NCI-H2107 (cell line): ENCODE results near the gene KMT5B.

ENCODE experiments used
- DNase-seq: peaks from one replicate; lab custom pipeline; 2025; lab: John Stamatoyannopoulos, UW

Gene KMT5B

DNA sequence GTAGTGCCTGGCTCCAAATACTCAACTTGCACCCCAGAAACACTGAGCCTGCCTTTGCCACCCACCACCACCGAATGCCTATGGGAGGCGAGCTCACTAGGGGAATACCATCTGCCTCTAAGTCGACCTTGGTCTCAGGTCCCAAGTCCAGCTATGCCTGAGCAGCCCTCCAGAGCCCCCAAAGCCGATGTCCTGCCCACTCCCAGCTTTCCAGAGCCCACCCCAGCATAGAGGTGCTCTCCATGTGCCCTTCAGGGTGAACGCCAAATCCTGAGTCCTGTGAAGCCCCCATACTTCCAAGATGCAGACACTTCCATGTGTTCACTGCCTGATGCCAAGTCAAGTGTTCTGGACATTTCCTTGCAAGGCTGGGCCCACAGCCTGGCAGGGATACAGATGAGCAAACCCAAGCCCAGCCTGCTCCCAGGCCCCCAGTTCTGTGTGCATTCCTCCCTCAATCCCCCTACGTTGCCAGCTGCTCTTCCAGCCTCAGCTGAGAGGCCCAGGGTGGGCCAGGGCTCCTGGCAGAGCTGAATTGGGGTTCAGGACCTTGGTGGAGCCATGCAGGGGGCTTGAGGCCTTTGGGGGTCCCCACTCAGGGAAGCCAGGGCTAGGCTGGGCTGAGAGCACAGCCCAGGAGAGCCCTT lies 2.6 kb upstream of the KMT5B start:
- no peak for DNase-seq

DNA sequence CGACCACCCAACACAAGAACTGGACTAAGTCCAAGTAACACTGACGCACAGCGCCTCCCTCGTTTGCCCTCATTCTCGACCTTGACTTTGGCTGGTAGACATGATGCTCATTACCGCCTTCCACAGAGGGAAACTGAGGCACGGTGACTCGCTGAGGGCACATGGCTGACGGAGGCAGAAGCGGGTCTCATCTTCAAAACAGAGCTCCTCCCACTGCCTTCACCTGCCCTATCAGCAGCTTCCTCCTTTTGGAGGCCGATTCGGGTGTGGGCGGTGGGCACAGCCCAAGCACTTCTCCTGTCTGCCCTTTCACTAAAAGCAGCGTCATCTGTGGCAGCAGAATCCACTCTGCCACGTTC lies 2.0 kb upstream of the KMT5B start:
- DNase-seq: no peak

DNA sequence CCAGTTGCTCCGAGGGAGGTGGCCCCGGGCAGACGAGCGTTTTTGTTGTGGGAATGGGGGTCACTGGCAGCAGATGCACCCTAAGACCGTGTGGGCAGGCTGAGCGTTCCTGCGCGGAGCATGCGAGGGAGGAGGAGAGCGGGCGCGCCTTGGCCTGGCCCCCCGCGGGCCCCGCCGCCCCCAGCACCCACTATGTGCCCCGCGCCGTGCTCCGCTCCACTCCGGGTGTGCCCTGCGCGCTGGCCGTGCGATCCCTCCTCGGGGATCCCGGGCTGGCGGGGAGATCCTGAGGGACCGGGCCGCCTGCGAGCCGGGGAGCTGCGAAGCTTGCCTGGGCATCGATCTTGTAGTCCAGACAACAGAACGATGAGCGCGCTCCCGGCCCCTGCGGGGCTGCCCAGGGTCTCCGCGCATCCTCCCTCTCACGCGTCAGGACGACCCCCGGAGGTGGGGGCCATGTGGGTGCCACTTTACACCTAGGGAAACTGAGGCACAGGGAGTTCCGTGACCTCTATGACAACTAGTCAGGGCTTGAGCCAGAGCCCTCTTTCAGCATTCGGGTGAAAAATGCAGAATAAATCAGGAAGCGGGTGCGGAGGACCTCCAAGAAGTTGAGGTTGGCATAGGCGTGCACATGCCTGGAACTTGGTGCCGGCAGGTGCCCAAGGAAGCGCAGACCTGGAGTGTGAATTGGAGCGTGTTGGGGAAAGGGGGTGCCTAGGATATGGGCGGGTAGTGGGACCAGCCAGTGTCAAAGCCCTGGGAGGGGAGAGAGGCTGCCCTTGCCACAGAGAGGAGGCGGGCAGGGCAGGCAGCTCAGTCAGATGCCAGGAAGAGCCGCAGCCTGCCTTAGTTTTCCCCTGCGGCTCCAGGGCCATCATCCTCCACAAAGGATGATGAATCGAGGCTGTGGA lies 1.3 kb upstream of the KMT5B start:
- DNase-seq: no peak

DNA sequence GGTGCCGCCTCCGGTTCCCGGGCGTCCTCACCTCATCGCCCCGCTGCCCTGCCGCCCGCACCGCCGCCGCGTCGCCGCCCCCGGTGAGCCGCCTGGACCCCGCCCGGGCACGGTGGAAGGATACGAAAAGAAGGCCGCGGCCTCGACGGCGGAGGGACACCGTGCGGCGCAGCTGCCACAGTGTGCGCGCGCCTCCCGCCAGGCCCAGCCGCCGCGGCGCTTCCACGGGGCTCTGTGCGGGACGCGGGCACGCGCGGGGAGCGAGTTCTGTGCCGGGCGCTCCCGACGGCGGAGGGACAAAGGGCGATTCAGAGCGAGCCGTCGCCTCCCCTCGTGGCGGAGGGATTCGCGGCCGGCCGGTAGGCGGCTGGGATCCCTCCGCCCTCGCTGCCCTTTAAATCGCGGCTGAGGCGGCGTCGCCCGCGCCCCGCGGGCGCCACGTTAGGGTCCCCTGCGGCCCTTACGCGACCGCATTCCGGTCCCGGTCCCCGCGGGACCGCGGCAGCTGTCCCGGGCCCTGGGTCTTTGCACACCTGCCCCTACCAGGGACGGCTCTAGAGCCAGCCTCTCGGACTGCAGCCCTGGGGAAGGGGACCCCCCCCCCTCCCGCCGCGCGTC lies 568 bp upstream of the KMT5B start:
- peak; percentile 77 for DNase-seq

DNA sequence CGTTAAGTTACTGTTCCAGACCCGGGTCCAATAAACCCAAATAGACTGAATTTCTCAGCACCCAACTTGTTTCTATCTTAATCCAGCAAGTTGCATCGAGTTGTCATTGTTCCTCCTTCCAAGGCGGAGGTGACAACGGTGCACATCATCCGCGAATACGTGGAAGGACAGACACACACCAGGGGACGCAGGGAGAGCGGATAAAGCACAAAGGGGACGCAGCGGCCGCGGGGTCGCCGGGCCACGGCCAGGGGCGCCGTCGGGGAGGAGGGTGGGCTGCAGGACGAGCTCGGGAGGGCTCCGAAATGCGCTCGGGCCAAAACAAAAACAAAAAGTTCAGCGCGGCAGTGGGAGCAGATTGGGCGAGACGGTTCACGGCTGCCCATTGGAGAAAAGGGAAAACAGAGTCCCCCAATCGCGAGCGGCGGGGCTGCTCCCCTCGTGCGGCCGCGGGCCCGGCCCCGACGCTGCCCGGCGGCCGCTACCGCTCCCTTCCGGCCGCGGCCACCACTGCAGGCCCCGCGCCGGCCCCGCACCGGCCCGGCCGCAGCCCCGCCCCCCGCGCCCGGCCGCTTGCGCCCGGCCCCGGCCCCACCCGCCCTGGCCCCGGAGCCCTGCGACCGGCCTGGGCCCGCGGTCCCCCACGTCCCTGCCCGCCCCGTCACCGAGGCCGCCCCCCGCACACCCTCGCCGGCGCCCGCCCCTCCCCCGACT lies 518 bp downstream of the KMT5B start:
- no peak for DNase-seq

DNA sequence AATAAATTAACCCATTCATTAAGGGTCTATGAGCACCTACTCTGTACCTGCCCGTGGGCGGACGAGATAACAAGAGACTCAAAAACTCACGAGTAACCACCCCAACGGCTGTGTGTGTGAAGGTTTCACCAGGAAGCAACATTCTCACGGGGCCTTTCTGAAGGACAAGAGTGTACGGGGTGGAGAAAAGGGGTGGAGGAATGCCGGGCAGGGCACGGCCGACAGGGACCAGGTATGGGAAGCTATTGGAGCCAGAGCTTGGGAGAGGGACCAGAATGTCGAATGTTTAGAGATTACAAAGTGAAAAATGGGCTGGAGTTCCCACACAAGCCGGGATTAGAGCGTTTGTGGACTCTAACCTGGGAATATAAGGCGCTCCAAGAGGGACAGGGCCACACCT lies 1.6 kb downstream of the KMT5B start:
- no peak for DNase-seq

DNA sequence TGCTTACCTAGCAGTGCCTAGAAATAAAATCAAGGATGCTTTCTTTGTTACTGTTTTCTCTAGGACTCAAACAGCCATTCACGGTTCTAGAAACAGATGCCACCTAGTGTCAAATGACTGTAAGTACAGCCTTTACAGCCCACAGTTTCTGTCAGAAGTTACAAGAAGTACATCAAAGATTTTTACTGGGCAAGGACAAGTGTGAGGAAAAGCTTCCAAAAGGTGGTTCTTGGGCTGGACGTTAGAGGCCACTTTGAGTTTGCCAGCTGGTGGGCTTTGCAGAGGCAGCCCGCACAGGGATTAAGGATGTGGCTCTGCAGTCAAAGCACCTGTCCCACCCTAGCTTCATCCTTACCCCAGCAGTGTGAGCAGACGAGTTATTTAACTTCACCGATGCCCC lies 6.9 kb downstream of the KMT5B start:
- DNase-seq: peak; percentile 19

DNA sequence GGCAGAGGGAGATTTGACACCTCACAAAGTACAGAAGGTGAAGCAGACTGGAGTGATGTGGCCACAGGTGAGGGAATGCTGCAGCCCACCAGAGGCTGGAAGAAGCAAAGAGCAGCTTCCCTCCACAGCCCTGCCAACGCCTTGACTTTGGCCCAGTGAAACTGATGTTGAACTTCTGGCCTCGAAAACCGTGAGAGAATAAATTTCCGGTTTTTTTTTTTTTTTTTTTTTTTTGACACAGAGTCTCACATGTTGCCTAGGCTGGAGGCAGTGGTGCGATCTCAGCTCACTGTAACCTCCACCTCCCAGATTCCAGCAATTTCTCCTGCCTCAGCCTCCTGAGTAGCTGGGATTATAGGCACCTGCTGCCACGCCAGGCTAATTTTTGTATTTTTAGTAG lies 8.7 kb downstream of the KMT5B start:
- DNase-seq: no peak

DNA sequence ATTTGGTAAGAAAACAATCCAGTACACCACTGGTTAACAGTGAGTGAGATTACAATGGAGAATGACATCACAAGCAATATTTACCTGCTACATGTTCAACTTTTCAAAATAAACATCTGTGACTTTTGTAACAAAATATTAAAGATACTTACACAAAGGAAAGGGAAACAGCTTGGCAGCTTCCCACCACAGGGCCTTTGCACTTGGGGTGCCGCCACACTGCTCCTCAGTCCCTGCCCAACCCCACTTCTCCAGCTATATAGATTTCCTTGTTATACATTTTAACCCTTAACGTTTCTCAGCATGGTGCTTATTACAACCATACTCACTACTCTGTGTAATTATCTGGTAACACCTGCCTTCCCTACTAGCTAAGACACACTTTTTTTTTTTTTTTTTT lies 10.9 kb downstream of the KMT5B start:
- DNase-seq: no peak

DNA sequence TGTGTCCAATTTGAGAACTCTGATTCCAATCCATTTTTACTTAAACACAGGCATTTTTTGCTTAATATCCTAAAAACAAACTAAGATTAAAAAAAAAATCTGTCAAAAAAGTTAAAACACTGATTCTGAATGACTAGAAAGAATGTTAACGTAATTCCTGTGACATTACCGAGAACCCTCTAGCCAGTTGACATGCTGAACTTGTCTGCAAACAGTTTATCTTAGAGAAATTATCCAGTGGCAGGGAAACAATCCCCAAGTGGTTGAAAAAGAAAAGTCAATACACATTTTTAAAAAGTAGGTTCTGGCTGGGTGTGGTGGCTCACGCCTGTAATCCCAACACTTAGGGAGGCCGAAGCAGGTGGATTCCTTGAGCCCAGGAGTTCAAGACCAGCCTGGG lies 11.6 kb downstream of the KMT5B start:
- no peak for DNase-seq

DNA sequence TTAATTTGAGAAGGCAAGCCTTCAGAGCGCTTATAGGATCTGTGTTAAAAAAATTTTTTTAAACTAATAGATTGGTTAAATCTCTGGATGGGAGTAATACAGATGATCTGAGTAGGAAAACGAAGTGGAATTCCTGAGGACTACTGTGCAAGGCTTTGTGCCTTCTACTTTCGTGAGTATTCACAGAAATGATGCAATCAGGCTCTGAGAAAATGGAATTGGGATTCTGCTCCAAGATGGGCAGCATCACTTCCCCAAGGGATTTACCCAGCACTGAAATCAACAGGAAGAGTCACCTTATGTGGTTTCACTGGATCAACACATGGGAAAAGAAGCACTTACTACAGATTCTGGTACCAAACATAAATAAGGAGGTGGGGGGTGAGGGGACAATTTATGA lies 12.5 kb downstream of the KMT5B start:
- DNase-seq: no peak

DNA sequence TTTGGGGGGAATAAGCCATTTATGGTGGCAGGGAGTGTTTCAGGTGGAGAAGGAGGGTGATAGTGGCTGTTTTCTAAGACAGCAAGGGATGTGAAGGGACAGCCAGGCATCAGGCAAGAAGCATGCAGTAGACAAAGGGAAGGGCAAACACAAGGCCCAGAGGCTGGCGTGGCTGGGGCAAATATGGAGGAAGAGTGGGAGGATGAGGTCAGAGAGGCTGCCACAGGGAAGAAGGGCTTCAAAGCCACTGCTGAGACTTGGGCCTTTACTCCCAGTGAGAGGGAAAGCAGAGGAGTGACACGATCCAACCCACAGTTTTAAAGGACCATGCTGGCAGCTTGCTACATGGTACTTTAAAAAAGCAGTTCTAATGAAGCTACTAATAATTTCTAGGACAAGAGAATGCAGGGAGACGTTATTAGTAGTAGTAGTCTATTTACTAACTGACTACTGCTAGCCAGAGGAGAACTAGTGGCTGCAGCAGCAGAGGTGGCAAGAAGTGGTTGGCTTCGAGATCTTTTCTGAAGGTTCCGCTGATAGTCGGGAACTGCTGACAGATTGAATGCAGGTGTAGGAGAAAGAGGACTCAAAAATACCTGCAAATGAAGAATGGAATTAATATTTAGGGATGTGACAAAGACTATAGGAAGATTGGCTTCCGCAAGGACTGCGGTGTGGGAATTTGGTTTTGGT lies 13.7 kb downstream of the KMT5B start:
- DNase-seq: no peak

DNA sequence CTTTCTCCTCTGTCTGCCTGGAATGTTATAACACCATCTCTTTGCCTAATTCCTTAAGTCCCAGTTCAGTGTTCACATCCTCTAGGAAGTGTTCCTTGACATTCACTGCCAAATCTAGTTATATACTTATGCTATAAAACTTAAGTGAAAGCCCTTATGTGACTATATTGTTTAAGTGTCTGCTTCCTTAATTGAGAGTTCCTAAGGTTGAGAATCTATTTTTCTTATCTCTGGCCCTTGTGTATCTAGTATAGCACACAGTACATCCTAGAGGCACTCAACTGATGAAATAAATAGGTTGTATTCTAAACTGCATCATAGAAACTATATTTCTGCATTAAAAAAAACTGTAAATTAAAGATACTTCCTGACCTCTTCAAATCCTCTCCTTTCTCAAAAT lies 16.9 kb downstream of the KMT5B start:
- no peak for DNase-seq

DNA sequence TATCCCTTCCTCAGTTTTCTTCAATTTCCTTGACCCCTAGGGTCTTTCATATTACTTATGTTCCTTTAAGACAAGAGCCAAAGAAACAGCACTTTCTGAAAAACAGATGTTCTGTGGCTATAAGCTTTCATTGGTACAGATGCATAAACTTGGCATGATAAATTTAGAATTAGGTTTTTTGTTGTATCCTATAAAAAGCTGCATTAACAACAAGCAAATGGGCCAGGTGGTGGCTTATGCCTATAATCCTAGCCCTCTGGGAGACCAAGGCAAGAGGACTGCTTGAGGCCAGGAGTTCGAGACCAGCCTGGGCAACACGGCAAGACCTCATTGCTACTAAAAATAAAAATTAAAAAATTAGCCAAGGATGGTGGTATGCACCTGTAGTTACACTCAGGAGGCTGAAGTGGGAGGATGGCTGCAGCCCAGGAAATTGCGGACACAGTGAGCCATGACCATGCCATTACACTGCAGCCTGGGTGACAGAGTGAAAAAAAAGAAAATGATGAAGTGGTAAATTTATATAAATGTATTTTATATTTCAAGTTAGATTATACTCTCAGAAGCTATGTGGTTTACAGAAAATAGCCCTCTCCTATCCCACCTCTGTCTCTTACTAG lies 18.3 kb downstream of the KMT5B start:
- no peak for DNase-seq

DNA sequence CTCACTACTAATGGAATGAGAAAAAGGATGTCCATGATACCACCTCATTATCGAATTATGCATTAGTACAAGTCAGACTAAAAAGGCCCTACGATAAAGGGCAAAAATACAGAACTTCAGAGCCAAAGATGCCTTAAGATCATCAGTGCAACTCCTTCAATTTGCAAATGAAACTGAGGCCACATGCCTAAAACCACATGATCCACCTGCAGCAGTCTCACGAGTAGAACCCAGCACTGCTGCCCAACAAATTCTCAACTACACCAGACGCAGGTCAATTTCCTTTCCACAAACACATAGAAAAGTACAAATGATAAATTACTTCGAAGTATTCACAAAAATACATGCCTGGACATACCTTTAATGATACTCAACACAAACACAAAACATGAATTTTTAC lies 20.1 kb downstream of the KMT5B start:
- no peak for DNase-seq

DNA sequence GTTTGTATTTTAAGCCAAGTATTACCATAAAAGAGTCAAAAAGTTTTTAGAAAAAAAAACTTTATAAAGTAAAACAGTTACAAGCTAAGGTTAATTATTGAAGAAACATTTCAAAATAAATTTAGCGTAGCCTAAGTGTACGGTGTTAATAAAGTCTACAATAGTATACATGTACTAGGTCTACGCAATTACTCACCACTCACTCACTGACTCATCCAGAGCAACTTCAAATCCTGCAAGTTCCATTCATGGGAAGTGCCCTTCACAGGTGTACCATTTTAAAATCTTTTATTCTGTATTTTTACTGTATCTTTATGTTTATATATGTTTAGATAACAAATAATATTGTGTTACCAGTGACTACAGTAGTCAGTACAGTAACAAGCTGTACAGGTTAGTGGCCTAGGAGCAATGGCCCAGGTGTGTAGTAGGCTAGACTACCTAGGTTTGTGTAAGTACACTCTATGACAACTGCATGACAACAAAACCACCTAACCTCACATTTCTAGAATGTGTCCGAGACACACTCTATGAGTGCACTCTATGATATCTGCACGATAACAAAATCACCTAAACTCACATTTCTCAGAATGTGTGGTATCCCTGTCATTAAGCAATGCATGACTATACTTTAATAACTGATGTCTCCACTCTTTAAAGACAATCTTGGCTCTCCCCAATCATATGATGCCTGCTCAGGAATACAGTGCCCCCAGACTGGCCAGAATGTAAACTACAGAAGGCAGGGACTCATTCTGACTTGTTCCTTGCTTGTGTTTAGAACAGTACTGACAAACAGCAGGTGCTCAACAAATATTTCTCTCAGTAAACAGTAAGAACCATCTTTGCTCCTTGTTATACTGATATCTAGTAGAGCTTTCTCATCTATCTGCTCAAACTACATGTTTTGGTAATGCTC lies 21.2 kb downstream of the KMT5B start:
- no peak for DNase-seq

DNA sequence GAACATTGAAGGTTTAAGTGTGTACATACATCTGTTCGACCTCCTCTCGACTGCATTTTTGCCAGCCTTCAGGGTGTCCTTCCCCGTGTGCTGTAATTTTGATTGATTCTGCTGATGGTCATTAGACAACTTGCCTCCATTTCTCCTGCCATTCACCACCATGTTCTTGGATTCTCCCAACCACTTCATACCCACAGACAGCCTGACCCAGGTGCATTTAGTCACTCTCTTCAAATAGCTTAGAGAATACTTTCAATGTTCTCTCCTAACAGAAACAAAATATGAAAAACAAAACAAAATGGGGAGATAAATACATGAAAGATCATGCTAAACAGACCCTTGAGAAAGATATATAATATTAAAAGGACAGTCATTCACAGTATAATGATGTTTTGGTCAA lies 23.2 kb downstream of the KMT5B start:
- no peak for DNase-seq

DNA sequence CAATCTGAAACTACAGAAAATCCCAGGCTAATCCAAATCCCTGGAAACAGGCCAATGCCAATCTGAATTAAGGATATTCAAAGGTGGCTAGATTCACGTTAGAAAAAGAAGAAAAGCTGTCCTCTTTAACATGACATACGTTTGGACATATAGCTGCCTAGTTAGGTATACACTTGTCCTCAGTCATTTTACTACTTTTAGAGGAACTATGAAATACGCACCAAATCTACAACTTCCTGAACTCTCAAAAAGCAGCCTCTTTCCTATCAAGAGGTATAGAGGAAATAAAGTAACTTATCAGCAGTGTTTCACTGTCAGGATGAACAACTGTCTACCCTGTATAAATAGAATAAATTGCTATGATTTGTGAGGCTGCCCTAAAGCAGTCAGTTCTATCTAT lies 24.0 kb downstream of the KMT5B start:
- DNase-seq: no peak

DNA sequence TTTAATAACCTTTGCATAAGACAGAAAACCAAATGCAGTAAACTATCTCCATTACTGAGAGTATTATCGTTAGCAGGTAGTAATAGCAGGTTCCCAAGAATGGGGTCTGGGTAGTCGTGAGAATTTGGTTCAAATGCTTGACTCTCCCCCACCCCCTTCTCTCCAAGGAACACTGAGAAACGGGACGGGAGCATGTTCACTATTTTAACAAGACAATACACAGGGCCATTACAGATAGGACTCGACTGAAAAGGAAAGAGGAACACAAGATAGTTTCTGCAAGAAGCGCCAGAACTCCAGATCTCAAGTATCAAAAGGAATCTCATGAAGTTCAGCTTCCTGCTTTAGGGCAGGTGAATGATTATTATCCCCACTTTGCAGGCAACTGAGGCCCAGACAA lies 27.0 kb downstream of the KMT5B start:
- DNase-seq: no peak

DNA sequence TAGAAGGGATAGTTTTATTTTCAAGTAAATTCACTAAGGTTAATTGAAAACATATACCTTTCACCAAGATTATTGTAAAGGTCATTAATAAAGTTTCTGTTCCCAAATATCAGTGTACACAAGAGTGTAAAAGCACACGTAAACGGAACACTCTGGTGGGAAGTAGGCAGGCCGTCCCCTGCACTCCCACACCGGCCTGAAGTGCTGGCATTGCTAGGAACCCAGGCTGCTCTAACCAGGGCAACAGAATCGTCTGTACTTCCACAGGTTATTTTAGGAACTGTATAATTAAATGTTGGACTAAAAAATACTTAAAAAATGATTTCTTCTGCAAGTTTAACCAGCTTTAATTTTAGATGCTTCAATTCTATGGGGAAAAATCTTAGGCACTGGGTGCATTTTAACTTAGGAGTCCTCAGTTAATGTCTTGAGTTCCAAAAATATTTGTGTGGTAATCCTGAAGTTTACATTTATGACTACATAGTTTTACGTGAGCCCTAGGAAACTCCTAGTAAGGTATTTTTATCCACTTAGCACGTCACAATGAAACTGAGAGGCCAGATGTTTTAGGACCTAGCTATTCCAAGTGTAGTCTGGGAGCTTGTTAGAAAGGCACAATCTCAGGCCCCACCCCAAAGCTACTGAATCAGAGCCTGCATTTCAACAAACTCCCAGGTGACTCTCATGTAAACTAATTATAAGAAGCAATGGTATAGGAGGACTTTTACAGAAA lies 31.2 kb downstream of the KMT5B start:
- no peak for DNase-seq
